ENCODE measurements around the gene CENPE. TPM values are rescaled to one million over a fixed set of nuclear protein-coding genes. Genes with fewer than 3 reads are reported as not detected.
A peak's percentile ranks its signal among the peaks of the same experiment; 100 is the strongest.

CENPE gene
- total RNA-seq, 1 experiment from 2014 or later = 23.5 TPM

- Mint-ChIP-seq H3K4me3 (ENCODE audit: low read depth, unreplicated experiment) (no peak overlapping the region), H3K36me3 (ENCODE audit: insufficient read depth, unreplicated experiment) (no peaks in the 10 kb centered on the region), H3K9me3 (ENCODE audit: low read depth, unreplicated experiment) (no peaks in the 10 kb centered on the region), H3K27ac (ENCODE audit: unreplicated experiment) (no peak overlapping the region), H3K4me1 (ENCODE audit: low read depth, unreplicated experiment) (peaks cover 14% of the 10 kb centered on the region), H3K27me3 (ENCODE audit: unreplicated experiment) (no peaks in the 10 kb centered on the region)
- no peak for DNase-seq
- CTCF ChIA-PET = no interaction called here
- intact Hi-C loops (cut with micrococcal nuclease; ENCODE audit: unreplicated experiment) = loop anchor here (5.0 to 10.0 kb wide), 2 partner anchors 272 to 665 kb away; partner anchors contain the start of gene UBE2D3
- no TSS peak for BruUV-seq (replicated peaks)
- no peak for TF ChIP-seq CTCF (IDR thresholded peaks at IDR 0.05; ENCODE audit: unreplicated experiment)
Measured at GRCh38 chr4:103097112-103097511, 101.0 kb downstream of the CENPE start.

- no TSS peak for BruUV-seq (replicated peaks)
- DNase-seq = no peak
- no peaks in the 10 kb centered on the region for H3K36me3 Mint-ChIP-seq (ENCODE audit: insufficient read depth, unreplicated experiment)
- no peaks in the 10 kb centered on the region for H3K27me3 Mint-ChIP-seq (ENCODE audit: unreplicated experiment)
- CTCF ChIA-PET = no interaction called here
- intact Hi-C loops (cut with micrococcal nuclease; ENCODE audit: unreplicated experiment) = loop anchor here (5.0 to 10.0 kb wide), 2 partner anchors 270 to 663 kb away; partner anchors contain the start of gene UBE2D3
- H3K4me1 Mint-ChIP-seq (ENCODE audit: low read depth, unreplicated experiment) = peaks cover 14% of the 10 kb centered on the region
- H3K9me3 Mint-ChIP-seq (ENCODE audit: low read depth, unreplicated experiment) = no peaks in the 10 kb centered on the region
- no peak for TF ChIP-seq CTCF (IDR thresholded peaks at IDR 0.05; ENCODE audit: unreplicated experiment)
- no peak overlapping the region for H3K27ac Mint-ChIP-seq (ENCODE audit: unreplicated experiment)
- H3K4me3 Mint-ChIP-seq (ENCODE audit: low read depth, unreplicated experiment) = no peak overlapping the region
Measured at GRCh38 chr4:103095080-103095479, 103.1 kb downstream of the CENPE start.

GRCh38 chr4:103092245-103092644, 105.9 kb downstream of the CENPE start:
- BruUV-seq (replicated peaks) = no TSS peak
- Mint-ChIP-seq H3K4me1 (ENCODE audit: low read depth, unreplicated experiment) (peaks cover 9% of the 10 kb centered on the region), H3K36me3 (ENCODE audit: insufficient read depth, unreplicated experiment) (no peaks in the 10 kb centered on the region), H3K27ac (ENCODE audit: unreplicated experiment) (no peak overlapping the region), H3K4me3 (ENCODE audit: low read depth, unreplicated experiment) (no peak overlapping the region), H3K27me3 (ENCODE audit: unreplicated experiment) (no peaks in the 10 kb centered on the region), H3K9me3 (ENCODE audit: low read depth, unreplicated experiment) (no peaks in the 10 kb centered on the region)
- intact Hi-C loops (cut with micrococcal nuclease; ENCODE audit: unreplicated experiment) = loop anchor here (5.0 to 10.0 kb wide), 2 partner anchors 45 to 267 kb away; partner anchors contain the start of gene UBE2D3
- DNase-seq = no peak
- CTCF ChIA-PET = no interaction called here
- no peak for TF ChIP-seq CTCF (IDR thresholded peaks at IDR 0.05; ENCODE audit: unreplicated experiment)

GRCh38 chr4:103091601-103092223, 106.4 kb downstream of the CENPE start:
- CTCF ChIA-PET = no interaction called here
- Mint-ChIP-seq H3K27ac (ENCODE audit: unreplicated experiment) (no peak overlapping the region), H3K36me3 (ENCODE audit: insufficient read depth, unreplicated experiment) (no peaks in the 10 kb centered on the region), H3K27me3 (ENCODE audit: unreplicated experiment) (no peaks in the 10 kb centered on the region), H3K4me3 (ENCODE audit: low read depth, unreplicated experiment) (no peak overlapping the region), H3K4me1 (ENCODE audit: low read depth, unreplicated experiment) (peaks cover 3% of the 10 kb centered on the region), H3K9me3 (ENCODE audit: low read depth, unreplicated experiment) (no peaks in the 10 kb centered on the region)
- no TSS peak for BruUV-seq (replicated peaks)
- intact Hi-C loops (cut with micrococcal nuclease; ENCODE audit: unreplicated experiment) = loop anchor here (1.0 to 10.0 kb wide), 3 partner anchors 44 to 470 kb away; partner anchors contain the start of gene UBE2D3
- DNase-seq = peak; percentile 38
- peak; percentile 30 for TF ChIP-seq CTCF (IDR thresholded peaks at IDR 0.05; ENCODE audit: unreplicated experiment)
